Hypothalamus (tissue), 51 donors: ENCODE results near the gene GNG3.
"Not testable (repeated sequence)": the region's sequence is repeated elsewhere in the genome, so short reads cannot be mapped to it uniquely, and the experiment has no call there.

Source experiments
- DNase-seq, 51 donors: peaks; one replicate each; lab custom pipeline; 2025; lab: John Stamatoyannopoulos, UW

GNG3 gene

GRCh38 chr11:62715150-62716130 is 8.0 kb downstream of the GNG3 start:
- DNase-seq, result no peak

- DNase-seq, result no peak
These were observed 8.7 kb downstream of the GNG3 start for GRCh38 chr11:62716206-62716605.

- DNase-seq, result peak in 6 of 51 donors; percentile 2 to 17 (median 9)
These were observed 9.3 kb downstream of the GNG3 start for GRCh38 chr11:62716816-62717215.

GRCh38 chr11:62719302-62719978 is 12.0 kb downstream of the GNG3 start:
- no peak for DNase-seq

- DNase-seq, result no peak
These were observed 14.5 kb downstream of the GNG3 start for GRCh38 chr11:62721994-62722393.

GRCh38 chr11:62724171-62724570 is 16.7 kb downstream of the GNG3 start:
- DNase-seq, result no peak

- DNase-seq, result no peak
These were observed 18.2 kb downstream of the GNG3 start for GRCh38 chr11:62725646-62726045.

GRCh38 chr11:62726156-62726914 is 18.9 kb downstream of the GNG3 start:
- peak in 2 of 51 donors; percentile 36 to 54 for DNase-seq

GRCh38 chr11:62726915-62727164 is 19.4 kb downstream of the GNG3 start:
- DNase-seq, result peak in 2 of 51 donors; percentile 44 to 51

GRCh38 chr11:62727165-62727871 is 19.8 kb downstream of the GNG3 start, which contains the start of gene HNRNPUL2:
Gene HNRNPUL2 (minus strand): TSS chr11:62727457. CDS start chr11:62727156, 301 bp downstream.
- DNase-seq, result peak; percentile 89 to 99 (median 96)

- DNase-seq, result peak in 50 of 51 donors; percentile 53 to 99 (median 82)
These were observed 20.3 kb downstream of the GNG3 start for GRCh38 chr11:62727872-62728170.

GRCh38 chr11:62728171-62728988 is 20.9 kb downstream of the GNG3 start, which contains the start of gene TTC9C:
Gene TTC9C (plus strand): TSS chr11:62728486. CDS start chr11:62728849, 363 bp downstream.
- peak; percentile 35 to 93 (median 79) for DNase-seq

- DNase-seq, result not testable (repeated sequence)
These were observed 22.6 kb downstream of the GNG3 start for GRCh38 chr11:62730076-62730475.

GRCh38 chr11:62732830-62733229 is 25.4 kb downstream of the GNG3 start:
- DNase-seq, result no peak

- DNase-seq, result no peak
These were observed 29.7 kb downstream of the GNG3 start for GRCh38 chr11:62737196-62737595.

- no peak for DNase-seq
These were observed 40.1 kb downstream of the GNG3 start for GRCh38 chr11:62747475-62748160.

GRCh38 chr11:62749931-62750330 is 42.5 kb downstream of the GNG3 start:
- not testable (repeated sequence) for DNase-seq

GRCh38 chr11:62752177-62752785 is 44.8 kb downstream of the GNG3 start:
- no peak for DNase-seq
